Cardiac fibroblast (primary cell): ENCODE measurements around the gene SERPINE2.

Experiments
- DNase-seq, 2 donors: peaks; one replicate each; pipeline versions ENCODE4 v3.0.0 to v3.0.0-alpha.2; 2010; ENCODE audit warnings: low read depth in 2 of 2
- H3K4me3 ChIP-seq, 2 donors: replicated peaks in 1 of 2; 1 replicate in 1 of 2; 2 replicates in 1 of 2; pipeline ENCODE4 v1.5.1; 2011; ENCODE audit warnings: low read depth in 2 of 2, low read length in 2 of 2, mild to moderate bottlenecking in 2 of 2, moderate library complexity in 1 of 2
- CTCF ChIP-seq: IDR thresholded peaks from one replicate; pipeline ENCODE4 v1.5.1; 2011; ENCODE audit warnings: low read depth, mild to moderate bottlenecking, low read length, inconsistent platforms

Gene SERPINE2

GRCh38 chr2:223959688-223960087 is 79.4 kb downstream of the SERPINE2 start:
- no peak for TF ChIP-seq CTCF
- DNase-seq: peak; percentile 39 to 69
- H3K4me3 ChIP-seq: no peak overlapping the region

- no peak for TF ChIP-seq CTCF
These were observed 81.8 kb downstream of the SERPINE2 start, which contains the start of gene MRPL44 for GRCh38 chr2:223957092-223957851. MRPL44 (plus strand) TSS chr2:223957463; CDS start chr2:223957473, 10 bp downstream.

GRCh38 chr2:223956300-223956699 is 82.8 kb downstream of the SERPINE2 start:
- H3K4me3 ChIP-seq: no peak overlapping the region
- no peak for TF ChIP-seq CTCF
- no peak for DNase-seq

More at GRCh38 chr2:223957092-223957851, 81.8 kb downstream of the SERPINE2 start, which contains the start of gene MRPL44:
- peak; percentile 96 to 97 for DNase-seq
- H3K4me3 ChIP-seq: peak within 1 kb of the TSS; percentile 84 to 92

- DNase-seq: peak; percentile 87 to 96
- H3K4me3 ChIP-seq: no peak overlapping the region
- peak; percentile 28 for TF ChIP-seq CTCF
These were observed 84.7 kb downstream of the SERPINE2 start for GRCh38 chr2:223954401-223954800.

GRCh38 chr2:223952280-223952968 is 86.7 kb downstream of the SERPINE2 start:
- no peak for TF ChIP-seq CTCF
- no peak overlapping the region for H3K4me3 ChIP-seq
- no peak for DNase-seq

GRCh38 chr2:223950448-223951347 is 88.4 kb downstream of the SERPINE2 start:
- no peak for TF ChIP-seq CTCF
- no peak for DNase-seq
- H3K4me3 ChIP-seq: no peak overlapping the region
